ENCODE results near the gene FOXP1.

DNA sequence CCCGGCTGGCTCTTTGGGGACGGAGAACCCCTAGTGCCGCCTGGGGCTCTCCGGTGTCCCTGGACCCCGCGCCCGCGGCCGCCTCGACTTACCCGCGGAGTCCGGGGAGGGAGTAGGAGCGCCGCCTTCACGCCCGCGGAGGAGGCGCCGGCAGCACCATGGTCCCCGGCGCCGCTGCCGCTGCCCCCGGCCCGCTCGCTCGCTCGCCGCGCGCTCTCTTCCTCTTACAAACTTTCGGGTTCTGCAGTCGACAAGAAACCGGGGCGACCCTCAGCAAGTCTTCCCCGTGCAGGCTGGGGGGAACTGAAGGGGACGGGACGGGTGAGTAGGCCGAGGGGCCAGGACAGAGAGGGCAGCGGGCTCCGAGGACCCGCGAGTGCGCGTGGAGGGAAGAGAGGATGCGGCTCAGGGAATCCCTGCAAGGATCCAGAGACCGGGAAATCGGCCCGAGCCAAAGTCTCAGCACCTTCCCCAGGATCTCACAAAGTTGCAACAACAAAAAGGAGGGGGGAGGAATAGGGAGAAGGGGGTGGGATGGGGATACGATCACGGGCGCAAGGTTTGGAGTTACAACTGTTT lies 2.0 kb downstream of the FOXP1 start:
- TF ChIP-seq EZH2 (IDR thresholded peaks at IDR 0.05; ENCODE audit: insufficient read depth, poor library complexity, severe bottlenecking) (no peak), EZH2phosphoT487 (IDR thresholded peaks at IDR 0.05; ENCODE audit: insufficient read depth, low read depth) (no peak)
